Motor neuron (in vitro differentiated cells): Measurements from ENCODE around the gene KRT2. TPM values are rescaled to one million over a fixed set of nuclear protein-coding genes. Genes with fewer than 3 reads are reported as not detected.

Experiments
- ATAC-seq, 8 experiments: fragments of 200-7000 bp; cut with Tn5 transposase; replicated peaks in 6 of 8; 2 replicates each; pipeline ENCODE4 v1.8.0; 2021; ENCODE audit warnings: mild to moderate bottlenecking in 8 of 8, moderate library complexity in 8 of 8
- H3K27ac ChIP-seq, 2 donors: fragments of 250-450 bp; sonication (Bioruptor Pico); 2 replicates each; pipeline ENCODE4 v1.9.0; 2021; ENCODE audit warnings: antibody characterized with exemption in 2 of 2, mild to moderate bottlenecking in 2 of 2, moderate library complexity in 1 of 2
- H3K4me1 ChIP-seq, 2 donors: fragments of 250-450 bp; sonication (Bioruptor Pico); replicated peaks in 1 of 2; 2 replicates each; pipeline ENCODE4 v1.6.1; 2021; ENCODE audit warnings: antibody characterized with exemption in 2 of 2, mild to moderate bottlenecking in 2 of 2, moderate library complexity in 1 of 2
- H3K4me3 ChIP-seq, 5 donors: fragments of 250-450 bp; sonication (Bioruptor Pico); 2 replicates each; pipeline ENCODE4 v1.9.0; 2021; ENCODE audit warnings: antibody characterized with exemption in 5 of 5, mild to moderate bottlenecking in 5 of 5, moderate library complexity in 4 of 5
- WGBS, 10 experiments: fragments of 450-650 bp; shearing (Covaris generic); methylation state at CpG; one replicate each; pipeline ENCODE4 v1.0.0; 2022; 5-methylcytosine and 5-hydroxymethylcytosine counted together
- in situ Hi-C, 9 experiments: fragments of 400-800 bp; cut with MboI; loops; one replicate each; pipeline ENCODE4 v1.15.0; 2021; ENCODE audit warnings: low sequenced_read_pairs in 9 of 9, low pct_unique_long_range_greater_than_20kb in 2 of 9; ENCODE audit not compliant: unreplicated experiment in 9 of 9
- total RNA-seq, 8 experiments: library from RNA; unstranded; fragments of 300-600 nt; gene quantifications; 2 replicates each; pipeline versions ENCODE4 v1.2.3 to v1.2.4, GENCODE V29; 2022

KRT2 gene
- total RNA-seq, 8 experiments from 2014 or later, result 0.08 to 0.62 (median 0.35) TPM; not detected in 4

DNA sequence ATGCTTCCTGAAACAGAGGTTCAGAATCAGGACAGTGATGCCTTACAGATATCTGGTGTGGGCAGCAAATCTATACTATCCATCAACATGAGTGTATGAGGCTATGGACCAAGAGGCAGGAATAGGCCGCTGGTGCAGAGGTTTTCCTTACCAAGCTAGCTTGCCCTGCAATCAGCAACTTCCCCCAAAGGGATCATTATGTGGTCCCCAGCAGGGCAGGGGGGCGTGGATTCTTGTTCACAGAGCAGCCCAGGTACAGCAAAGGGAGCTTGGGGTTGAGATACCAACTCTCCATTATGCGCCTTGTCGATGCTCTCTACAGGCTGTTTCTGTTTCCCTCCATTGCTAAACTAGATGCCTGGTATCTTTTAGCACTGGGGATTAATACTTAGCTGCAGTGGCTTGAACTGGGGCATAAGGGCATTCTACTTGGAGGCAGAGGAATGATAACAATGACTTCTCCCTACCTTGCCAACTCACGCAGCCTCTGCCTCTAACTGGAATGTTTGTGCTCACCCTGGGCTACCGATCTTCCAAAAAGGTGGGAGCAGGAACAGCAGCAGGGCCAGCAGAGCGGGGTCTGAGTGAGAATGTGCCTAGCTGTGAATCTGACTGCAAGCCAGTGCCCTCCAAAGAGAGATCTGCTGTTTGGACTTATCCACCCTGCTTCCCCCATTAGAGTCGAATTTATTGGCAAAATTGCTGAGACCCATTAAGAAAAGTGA, 38.5 kb upstream of the KRT2 start:
- in situ Hi-C loops, result no loop called here
- H3K4me1 ChIP-seq, result no peaks in the 10 kb centered on the region
- H3K4me3 ChIP-seq, result peak overlapping the region in 3 of 5 donors; percentile 17 to 27 (median 24)
- 7 to 100% (median 49%) methylated on average over 1 to 7 of the region's 8 CpGs; no CpG with 5 or more reads in 1 of the 10 experiments for WGBS, 10 experiments
- peak in 3 of 8 experiments; percentile 7 to 43 (median 12) for ATAC-seq
- H3K27ac ChIP-seq, result no peak overlapping the region

DNA sequence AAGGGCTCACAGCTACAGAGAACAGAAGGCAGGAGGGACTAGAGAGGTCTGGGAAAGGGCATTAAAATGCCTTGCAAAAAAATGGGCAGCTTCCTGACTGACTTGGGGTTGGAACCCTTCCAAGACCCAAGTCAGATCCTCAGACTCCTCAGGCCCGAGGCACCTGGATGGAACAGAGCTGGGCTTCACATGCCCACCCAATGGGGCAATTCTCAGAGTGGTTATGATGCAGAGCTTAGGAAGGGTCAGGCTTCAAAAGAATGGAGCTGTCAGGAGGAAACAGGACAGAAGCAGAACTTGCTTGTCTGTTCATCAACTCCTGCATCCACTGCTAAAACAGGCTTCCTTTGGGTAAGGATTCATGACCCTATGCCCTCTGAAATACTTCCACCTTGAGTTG, 37.9 kb upstream of the KRT2 start:
- no peak for ATAC-seq
- in situ Hi-C loops, result no loop called here

DNA sequence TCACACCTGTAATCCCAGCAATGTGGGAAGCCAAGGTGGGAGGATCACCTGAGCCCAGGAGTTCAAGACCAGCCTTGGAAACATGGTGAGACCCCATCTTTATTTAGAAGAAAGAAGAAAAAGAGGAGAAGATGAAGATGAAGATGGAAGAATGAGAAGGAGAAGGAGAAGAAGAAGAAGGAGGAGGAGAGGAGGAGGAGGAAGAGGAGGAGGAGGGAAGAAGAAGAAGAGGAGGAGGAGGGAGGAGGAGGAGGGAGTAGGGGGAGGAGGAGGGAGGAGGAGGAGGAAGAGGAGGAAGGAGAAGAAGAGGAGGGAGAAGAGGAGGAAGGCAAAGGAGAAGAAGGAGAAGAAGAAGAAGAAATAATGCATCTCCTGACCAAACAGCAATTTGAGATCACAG, 37.2 kb upstream of the KRT2 start:
- no peak for ATAC-seq
- Histone ChIP-seq H3K4me1 (no peaks in the 10 kb centered on the region), H3K27ac (no peak overlapping the region), H3K4me3 (no peak overlapping the region)
- in situ Hi-C loops, result no loop called here

More for the DNA sequence above, 37.9 kb upstream of the KRT2 start:
- H3K4me1 ChIP-seq, result no peaks in the 10 kb centered on the region
- no peak overlapping the region for H3K27ac ChIP-seq
- 40% methylated on average over 1 of the region's 1 CpG; no CpG with 5 or more reads in 9 of the 10 experiments for WGBS, 10 experiments
- no peak overlapping the region for H3K4me3 ChIP-seq

DNA sequence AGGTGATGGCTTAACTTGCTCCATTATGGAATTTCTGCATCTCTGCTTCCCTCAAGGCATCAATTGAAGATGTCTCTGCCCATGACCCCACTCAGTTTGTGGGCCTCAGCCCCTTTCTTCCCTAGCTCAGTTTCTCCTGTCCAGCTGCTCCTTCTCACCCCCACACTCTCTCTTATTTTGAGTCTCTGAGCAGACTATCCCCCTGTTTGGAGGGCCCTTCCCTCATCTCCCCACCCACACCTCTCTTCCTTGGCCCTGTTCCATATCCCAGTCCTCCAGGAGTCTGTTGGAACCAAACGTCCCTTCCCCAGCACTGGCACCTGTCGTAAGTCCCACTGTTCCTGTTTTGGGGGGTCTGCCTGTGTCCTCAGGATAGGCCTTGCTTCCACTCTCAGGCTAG, 36.5 kb upstream of the KRT2 start:
- 38 to 80% (median 50%) methylated on average over 1 to 2 of the region's 2 CpGs; no CpG with 5 or more reads in 7 of the 10 experiments for WGBS, 10 experiments
- in situ Hi-C loops, result no loop called here
- Histone ChIP-seq H3K27ac (no peak overlapping the region), H3K4me3 (no peak overlapping the region), H3K4me1 (no peaks in the 10 kb centered on the region)
- ATAC-seq, result no peak

DNA sequence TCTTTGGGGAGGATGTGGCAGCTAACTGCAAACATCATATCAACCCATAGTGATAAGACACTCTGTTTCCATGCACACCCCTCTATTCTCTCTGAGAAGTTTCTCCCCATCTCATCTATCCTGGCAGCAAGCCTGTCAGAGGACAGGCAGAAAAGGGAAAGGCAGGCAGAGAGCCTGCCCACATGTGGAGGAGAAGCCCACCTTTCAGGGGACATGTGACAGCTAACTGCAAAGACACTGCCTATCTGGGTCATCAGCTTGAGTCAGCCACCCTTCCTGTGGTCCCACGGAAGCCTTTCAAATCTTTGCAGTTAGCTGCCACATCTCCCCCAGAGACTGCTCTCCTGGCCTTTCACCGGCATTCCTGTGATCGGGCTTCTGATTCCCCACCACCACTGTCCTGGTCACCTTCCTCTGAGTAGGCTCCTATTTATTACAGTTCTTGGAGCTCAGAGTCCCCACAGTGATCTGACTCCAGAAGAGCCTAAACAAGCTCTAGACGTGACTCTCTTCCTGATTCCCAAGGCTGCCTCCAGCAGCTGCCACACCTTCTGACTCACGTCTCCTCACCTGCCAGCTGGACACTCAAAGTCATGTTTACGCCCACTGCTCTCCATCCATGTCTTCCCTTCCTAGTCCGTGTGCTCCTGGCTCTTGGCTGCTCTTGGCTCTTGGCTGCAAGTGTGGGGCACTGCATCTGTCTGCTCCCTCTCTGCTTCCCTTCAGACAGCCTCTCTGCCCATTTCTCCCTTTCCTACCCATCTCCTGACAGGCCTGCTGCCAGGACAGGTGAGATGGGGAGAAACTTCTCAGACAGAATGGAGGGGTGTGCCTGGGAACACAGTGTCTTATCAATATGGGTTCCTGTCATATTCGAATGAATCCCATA, 35.7 kb upstream of the KRT2 start:
- in situ Hi-C loops, result no loop called here
- WGBS, 10 experiments, result 0 to 80% (median 63%) methylated on average over 1 to 6 of the region's 8 CpGs; no CpG with 5 or more reads in 2 of the 10 experiments
- no peak for ATAC-seq
- Histone ChIP-seq H3K4me3 (no peak overlapping the region), H3K27ac (no peak overlapping the region), H3K4me1 (no peaks in the 10 kb centered on the region)

DNA sequence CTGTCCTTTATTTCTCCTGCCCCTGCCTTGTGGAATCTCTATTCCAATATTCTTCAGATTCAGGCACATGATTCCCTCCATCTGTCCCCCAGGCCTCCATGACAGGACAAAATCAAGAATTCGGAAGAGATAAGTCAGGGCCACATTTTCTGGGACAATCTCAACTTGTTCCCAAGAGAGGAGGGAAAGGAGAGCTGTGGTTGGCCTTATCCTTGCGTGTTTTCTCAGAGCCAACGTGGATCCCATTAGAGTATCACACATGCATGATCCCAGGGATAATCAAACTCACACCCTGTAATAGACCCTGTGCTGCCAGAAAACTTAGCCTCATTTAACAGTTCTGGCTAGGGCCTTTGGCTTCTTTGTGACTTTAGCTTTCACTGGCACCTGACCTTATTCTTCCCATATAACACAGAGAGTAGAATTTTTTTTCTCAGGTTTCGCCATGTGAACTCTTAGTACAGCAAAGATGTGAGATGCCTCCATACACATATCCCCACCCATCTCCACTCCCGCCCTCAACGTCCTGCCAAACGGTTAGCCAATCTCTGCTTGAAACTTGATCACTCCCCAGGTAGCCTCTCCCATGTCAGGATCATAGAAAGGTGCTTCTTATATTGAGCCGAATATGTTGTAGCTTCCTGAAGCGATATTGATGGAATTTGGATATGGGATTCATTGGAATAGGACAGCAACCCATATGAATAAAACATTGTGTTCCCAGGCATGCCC, 34.9 kb upstream of the KRT2 start:
- Histone ChIP-seq H3K4me3 (no peak overlapping the region), H3K4me1 (no peaks in the 10 kb centered on the region), H3K27ac (no peak overlapping the region)
- in situ Hi-C loops, result no loop called here
- no peak for ATAC-seq
- 28 to 90% (median 61%) methylated on average over 1 to 6 of the region's 9 CpGs; no CpG with 5 or more reads in 2 of the 10 experiments for WGBS, 10 experiments

DNA sequence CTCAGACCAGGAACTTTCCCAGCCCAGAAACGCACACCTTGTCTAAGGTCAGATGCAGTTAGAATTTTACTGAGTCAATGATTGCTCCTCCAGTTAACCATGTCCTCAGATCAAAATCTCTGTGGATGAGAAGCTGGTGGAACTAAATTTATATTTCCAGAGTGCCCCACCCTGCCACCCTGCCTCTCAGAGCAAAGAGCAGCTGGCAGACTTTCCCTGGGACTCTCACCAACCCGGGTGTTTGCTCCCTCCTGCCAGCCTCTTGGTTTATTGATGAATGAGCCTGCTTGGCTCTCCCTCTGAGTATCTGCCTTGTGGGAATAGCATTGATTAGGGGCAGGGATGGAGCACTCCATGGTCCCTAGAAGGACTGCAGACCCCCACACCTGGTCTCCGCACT, 34.1 kb upstream of the KRT2 start:
- in situ Hi-C loops, result no loop called here
- Histone ChIP-seq H3K27ac (no peak overlapping the region), H3K4me3 (no peak overlapping the region), H3K4me1 (no peaks in the 10 kb centered on the region)
- WGBS, 10 experiments, result 0 to 90% (median 76%) methylated on average over 1 to 3 of the region's 3 CpGs; no CpG with 5 or more reads in 3 of the 10 experiments
- ATAC-seq, result no peak

DNA sequence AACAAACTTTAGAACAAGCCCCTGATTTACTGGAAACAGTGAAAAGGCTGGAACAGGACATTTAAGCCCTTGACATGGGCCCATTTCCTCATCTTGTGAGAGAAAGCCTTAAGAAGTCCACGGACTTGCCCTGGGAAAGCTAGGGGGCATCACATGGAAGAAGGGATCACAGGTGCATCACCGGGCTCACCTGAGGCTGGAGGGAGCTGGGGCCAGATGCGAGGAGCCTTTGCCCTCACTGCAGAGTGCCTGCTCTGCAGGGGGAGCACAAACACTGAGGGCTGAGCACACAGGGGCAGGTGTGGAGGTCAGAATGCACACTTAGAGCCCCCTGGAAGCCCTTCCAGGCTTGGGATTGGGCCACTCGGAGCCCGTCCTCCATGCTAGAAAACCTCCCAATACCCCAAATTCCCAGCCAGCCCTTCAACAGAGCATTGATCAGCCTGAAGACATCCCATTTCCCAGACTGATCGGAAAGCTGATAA, 33.4 kb upstream of the KRT2 start:
- no peak overlapping the region for H3K4me3 ChIP-seq
- in situ Hi-C loops, result no loop called here
- H3K27ac ChIP-seq, result no peak overlapping the region
- 0 to 61% (median 20%) methylated on average over 1 to 4 of the region's 6 CpGs; no CpG with 5 or more reads in 3 of the 10 experiments for WGBS, 10 experiments
- H3K4me1 ChIP-seq, result no peaks in the 10 kb centered on the region
- no peak for ATAC-seq

DNA sequence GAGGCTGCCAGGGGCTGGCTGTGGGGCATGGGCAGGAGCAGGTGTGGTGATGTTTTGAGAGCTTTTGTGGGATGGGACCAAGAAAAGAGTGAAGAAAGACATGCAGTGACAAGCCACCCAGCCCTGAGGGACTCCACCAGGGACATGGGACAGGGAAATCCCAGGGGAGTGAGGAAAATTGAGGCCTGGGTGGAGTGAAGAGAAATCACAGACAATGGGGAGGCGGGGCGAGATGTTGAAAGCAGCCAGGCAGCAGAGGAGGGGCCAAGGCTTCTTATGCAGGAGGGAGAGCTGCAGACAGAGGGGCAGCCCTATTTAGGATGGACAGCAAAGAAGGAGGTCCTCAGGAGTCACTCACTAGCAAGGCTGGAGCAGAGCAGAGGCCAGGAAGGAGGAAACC, 32.4 kb upstream of the KRT2 start:
- in situ Hi-C loops, result no loop called here
- no peak overlapping the region for H3K27ac ChIP-seq

DNA sequence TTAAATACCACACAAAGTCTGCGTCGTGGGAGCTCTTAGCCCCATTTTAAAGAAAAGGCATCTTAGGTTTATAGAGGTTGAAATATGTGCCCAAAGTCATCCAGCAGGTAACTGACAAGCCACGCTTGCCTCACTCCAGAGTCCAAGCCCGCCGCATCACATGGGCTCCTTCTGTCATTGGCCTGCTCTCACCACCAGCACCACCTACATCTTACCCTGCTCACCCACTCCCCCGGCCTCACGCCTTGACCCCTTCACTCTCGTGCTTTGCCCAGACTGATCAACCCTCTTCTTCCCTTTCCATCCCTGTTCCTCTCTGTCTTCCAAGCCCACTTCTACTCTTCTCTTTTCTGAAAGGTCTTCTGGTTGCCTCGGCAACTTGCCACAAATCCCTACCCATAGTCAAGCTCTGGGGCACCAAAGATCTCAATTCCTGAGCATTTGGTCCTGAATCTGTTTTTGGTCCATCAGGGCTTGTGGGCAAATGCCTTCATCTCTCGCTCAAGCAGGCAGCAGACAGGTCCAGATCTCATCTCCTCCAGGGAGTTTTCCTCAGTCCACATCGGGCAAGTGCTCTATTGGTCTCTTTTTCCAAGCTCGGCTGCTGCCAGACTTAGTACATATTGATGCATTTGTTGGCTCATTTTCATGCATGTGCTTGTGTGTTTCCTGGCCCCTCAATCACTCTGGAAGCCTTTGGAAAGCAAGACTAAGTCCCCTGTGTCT, 31.7 kb upstream of the KRT2 start:
- H3K4me3 ChIP-seq, result no peak overlapping the region
- H3K4me1 ChIP-seq, result no peaks in the 10 kb centered on the region
- 19 to 89% (median 66%) methylated on average over 1 to 10 of the region's 12 CpGs; no CpG with 5 or more reads in 2 of the 10 experiments for WGBS, 10 experiments
- ATAC-seq, result no peak
- in situ Hi-C loops, result no loop called here
- H3K27ac ChIP-seq, result no peak overlapping the region

More for the DNA sequence above, 32.4 kb upstream of the KRT2 start:
- H3K4me3 ChIP-seq, result no peak overlapping the region
- peak in 1 of 8 experiments; percentile 41 for ATAC-seq
- no peaks in the 10 kb centered on the region for H3K4me1 ChIP-seq
- WGBS, 10 experiments, result 60% methylated on average over 2 of the region's 2 CpGs; no CpG with 5 or more reads in 9 of the 10 experiments

DNA sequence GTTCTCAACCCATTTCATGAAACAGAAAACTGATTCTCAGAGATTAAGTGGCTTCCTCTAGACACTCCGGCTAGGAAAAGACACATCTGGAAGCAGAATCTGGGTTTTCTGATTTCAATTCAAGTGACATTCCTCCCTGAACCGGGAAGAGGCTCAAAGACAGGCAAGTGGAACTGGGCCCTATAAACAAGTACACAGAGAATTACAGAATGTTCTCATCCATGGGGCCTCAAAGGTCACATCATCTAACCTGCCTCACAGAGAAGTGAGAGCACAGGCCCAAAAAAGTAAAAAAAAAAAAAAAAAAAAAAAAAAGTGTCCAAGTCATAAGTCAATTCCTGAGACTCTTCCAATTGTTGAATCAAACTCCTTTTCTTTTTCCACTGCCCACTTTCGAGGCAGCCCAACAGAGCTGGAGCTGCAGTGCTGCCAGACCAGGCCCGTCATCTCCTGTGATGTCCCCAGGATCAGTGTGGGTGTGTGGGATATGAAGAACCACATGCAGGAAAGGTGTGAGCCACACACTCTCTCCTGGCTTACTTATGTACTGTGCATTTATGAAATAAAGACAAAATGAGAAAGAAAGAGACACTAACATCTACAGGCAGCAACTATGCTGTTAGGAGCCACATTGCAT, 31.0 kb upstream of the KRT2 start:
- ATAC-seq, result no peak
- WGBS, 10 experiments, result 20 to 77% (median 50%) methylated on average over 1 to 2 of the region's 4 CpGs; no CpG with 5 or more reads in 3 of the 10 experiments
- no peak overlapping the region for H3K27ac ChIP-seq

DNA sequence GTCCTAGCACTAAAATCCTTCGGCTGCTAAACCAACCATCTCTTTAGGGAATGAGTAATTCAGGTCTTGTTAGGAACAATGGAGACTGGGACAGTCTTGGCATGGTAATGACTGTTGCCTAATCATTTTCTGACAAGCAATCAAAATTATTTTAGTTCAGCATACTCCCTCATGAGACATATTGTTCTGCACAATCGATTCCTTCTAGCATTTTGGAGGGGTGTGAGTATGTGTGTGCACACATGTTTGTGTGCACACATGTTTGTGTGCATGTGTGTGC, 30.3 kb upstream of the KRT2 start:
- 0 to 83% (median 0%) methylated on average over 1 to 2 of the region's 2 CpGs; no CpG with 5 or more reads in 3 of the 10 experiments for WGBS, 10 experiments
- H3K4me3 ChIP-seq, result no peak overlapping the region
- no peak for ATAC-seq
- in situ Hi-C loops, result no loop called here
- no peak overlapping the region for H3K27ac ChIP-seq
- no peaks in the 10 kb centered on the region for H3K4me1 ChIP-seq

More for the DNA sequence above, 31.0 kb upstream of the KRT2 start:
- H3K4me1 ChIP-seq, result no peaks in the 10 kb centered on the region
- no peak overlapping the region for H3K4me3 ChIP-seq
- in situ Hi-C loops, result no loop called here
